Naive thymus-derived CD4-positive, alpha-beta T cell (primary cell): ENCODE data around the gene MAN1A1. TPM values are rescaled to one million over a fixed set of nuclear protein-coding genes. Genes with fewer than 3 reads are reported as not detected.
A peak's percentile ranks its signal among the peaks of the same experiment; 100 is the strongest.

Source experiments
- ATAC-seq: fragments of 150-1000 bp; cut with Tn5 transposase; 2 replicates; pipeline ENCODE4 v1.10.0; 2021; ENCODE audit warnings: mild to moderate bottlenecking, moderate library complexity
- CTCF ChIA-PET: fragments of 350-600 bp; sonication (Branson Sonifier 250); formaldehyde crosslinking; loops from one replicate; lab custom pipeline; 2021; ENCODE audit warnings: antibody characterized with exemption; lab: Charles Lee
- POLR2A ChIA-PET: fragments of 350-600 bp; sonication (Branson Sonifier 250); formaldehyde crosslinking; loops from one replicate; lab custom pipeline; 2021; ENCODE audit warnings: antibody characterized with exemption, inconsistent platforms; lab: Charles Lee
- DNase-seq, 9 donors: peaks; one replicate each; pipeline versions ENCODE4 v3.0.0 to v3.0.0-alpha.2; 2020 to 2022; ENCODE audit warnings: mixed read lengths in 1 of 9
- H3K27ac ChIP-seq: one replicate; pipeline ENCODE4 v1.7.0; 2013; ENCODE audit warnings: mild to moderate bottlenecking, low read depth, low read length, moderate library complexity
- H3K27me3 ChIP-seq, 2 donors: one replicate each; pipeline ENCODE4 v1.7.0; 2013; ENCODE audit warnings: low read length in 2 of 2, mild to moderate bottlenecking in 2 of 2, moderate library complexity in 2 of 2; ENCODE audit not compliant: control insufficient read depth in 2 of 2, insufficient read depth in 2 of 2
- H3K36me3 ChIP-seq, 3 experiments: 1 replicate in 2 of 3; 2 replicates in 1 of 3; pipeline ENCODE4 v1.7.0; 2013; ENCODE audit warnings: low read length in 3 of 3, mild to moderate bottlenecking in 3 of 3, moderate library complexity in 1 of 3; ENCODE audit not compliant: insufficient read depth in 3 of 3, control insufficient read depth in 2 of 3
- H3K4me1 ChIP-seq, 2 donors: one replicate each; pipeline ENCODE4 v1.7.0; 2013; ENCODE audit warnings: low read length in 2 of 2, mild to moderate bottlenecking in 2 of 2, moderate library complexity in 1 of 2; ENCODE audit not compliant: control insufficient read depth in 2 of 2, insufficient read depth in 2 of 2
- H3K4me3 ChIP-seq: 2 replicates; pipeline ENCODE4 v1.7.0; 2013; ENCODE audit warnings: mild to moderate bottlenecking, low read length
- H3K9me3 ChIP-seq, 3 experiments: 1 replicate in 2 of 3; 2 replicates in 1 of 3; pipeline ENCODE4 v1.7.0; 2013; ENCODE audit warnings: low read length in 3 of 3; ENCODE audit not compliant: control insufficient read depth in 2 of 3
- H3K27ac Mint-ChIP-seq, 9 donors: one replicate each; pipeline ENCODE4 v1.8.0; 2020 to 2022; ENCODE audit warnings: mixed read lengths in 9 of 9, mild to moderate bottlenecking in 8 of 9, moderate library complexity in 5 of 9, inconsistent platforms in 2 of 9
- H3K27me3 Mint-ChIP-seq, 5 donors: one replicate each; pipeline ENCODE4 v1.8.0; 2021 to 2022; ENCODE audit warnings: mixed read lengths in 5 of 5, mild to moderate bottlenecking in 1 of 5
- H3K36me3 Mint-ChIP-seq, 5 donors: one replicate each; pipeline ENCODE4 v1.8.0; 2020 to 2022; ENCODE audit warnings: mixed read lengths in 5 of 5, mild to moderate bottlenecking in 3 of 5, inconsistent platforms in 1 of 5
- H3K4me1 Mint-ChIP-seq, 7 donors: one replicate each; pipeline ENCODE4 v1.8.0; 2020 to 2022; ENCODE audit warnings: mixed read lengths in 7 of 7, mild to moderate bottlenecking in 3 of 7, inconsistent platforms in 1 of 7
- H3K4me3 Mint-ChIP-seq, 10 donors: one replicate each; pipeline ENCODE4 v1.8.0; 2020 to 2022; ENCODE audit warnings: mild to moderate bottlenecking in 10 of 10, mixed read lengths in 10 of 10, moderate library complexity in 6 of 10, inconsistent platforms in 2 of 10
- H3K9me3 Mint-ChIP-seq, 11 donors: one replicate each; pipeline ENCODE4 v1.8.0; 2020 to 2022; ENCODE audit warnings: mixed read lengths in 11 of 11, mild to moderate bottlenecking in 4 of 11, inconsistent platforms in 1 of 11, moderate library complexity in 1 of 11
- intact Hi-C, 2 donors: fragments of 100-400 bp; cut with micrococcal nuclease; formaldehyde crosslinking; loops; one replicate each; pipeline ENCODE4 v1.15.1; 2023
- polyA plus RNA-seq, 2 donors: library from polyadenylated mRNA; unstranded; fragments of 300-500 nt; fragmentation: Illumina TruSeq; gene quantifications; one replicate each; pipeline ENCODE4 v1.2.3, GENCODE V29; 2021
- total RNA-seq, 6 experiments: library from RNA in 5 of 6; stranded (reverse) in 5 of 6; gene quantifications; 1 replicate in 5 of 6; 2 replicates in 1 of 6; pipeline ENCODE4 v1.2.3 and lab custom pipeline; 2021 to 2026

The MAN1A1 gene
- total and polyA plus RNA-seq, 7 experiments from 2014 or later = 5.4 to 22.3 (median 8.4) TPM

DNA sequence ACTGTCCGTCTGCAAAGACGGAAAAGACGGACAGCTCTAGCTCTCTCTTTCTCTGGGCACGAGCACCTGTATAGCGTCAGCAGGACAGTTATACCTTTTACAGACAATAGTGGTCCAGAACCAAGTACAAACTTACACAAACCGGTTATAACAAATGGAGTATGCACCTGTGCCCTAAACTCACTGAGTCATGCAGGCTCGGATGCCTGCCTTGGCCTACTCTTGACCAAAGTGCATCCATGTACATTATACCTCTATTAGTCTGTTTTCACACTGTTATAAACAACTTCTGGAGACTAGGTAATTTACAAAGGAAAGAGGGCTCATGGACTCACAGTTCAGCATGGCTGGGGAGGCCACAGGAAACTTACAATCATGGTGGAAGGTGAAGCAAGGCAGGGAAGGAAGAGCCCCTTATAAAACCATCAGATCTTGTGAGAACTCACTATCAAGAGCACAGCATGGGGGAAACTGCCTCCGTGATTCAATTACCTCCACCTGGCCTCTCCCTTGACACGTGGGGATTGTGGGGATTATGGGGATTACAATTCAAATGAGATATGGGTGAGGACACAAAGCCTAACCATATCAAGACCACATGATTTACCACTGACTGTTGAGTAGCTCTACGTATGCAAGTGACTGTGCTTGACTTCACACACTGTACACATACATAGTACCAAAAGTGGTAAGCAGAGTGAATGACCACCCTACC is 23.1 kb downstream of the MAN1A1 start:
- intact Hi-C loops = no loop called here
- H3K4me3 Mint-ChIP-seq = no peak overlapping the region
- no peaks in the 10 kb centered on the region for H3K9me3 Mint-ChIP-seq
- no peaks in the 10 kb centered on the region for H3K27me3 Mint-ChIP-seq
- no peak for DNase-seq
- H3K4me1 Mint-ChIP-seq = peaks cover 16 to 45% (median 18%) of the 10 kb centered on the region in 7 donors
- H3K36me3 ChIP-seq = no peaks in the 10 kb centered on the region
- peaks cover 12 to 17% of the 10 kb centered on the region in 2 donors for H3K4me1 ChIP-seq
- ChIA-PET CTCF (no interaction called here), POLR2A (no interaction called here)
- ATAC-seq = no peak
- H3K36me3 Mint-ChIP-seq = peaks cover 0 to 23% (median 0%) of the 10 kb centered on the region in 5 donors
- no peak overlapping the region for H3K4me3 ChIP-seq
- no peaks in the 10 kb centered on the region for H3K9me3 ChIP-seq
- H3K27me3 ChIP-seq = no peaks in the 10 kb centered on the region
- no peak overlapping the region for H3K27ac ChIP-seq
- H3K27ac Mint-ChIP-seq = peak overlapping the region in 1 of 9 donors; percentile 65

DNA sequence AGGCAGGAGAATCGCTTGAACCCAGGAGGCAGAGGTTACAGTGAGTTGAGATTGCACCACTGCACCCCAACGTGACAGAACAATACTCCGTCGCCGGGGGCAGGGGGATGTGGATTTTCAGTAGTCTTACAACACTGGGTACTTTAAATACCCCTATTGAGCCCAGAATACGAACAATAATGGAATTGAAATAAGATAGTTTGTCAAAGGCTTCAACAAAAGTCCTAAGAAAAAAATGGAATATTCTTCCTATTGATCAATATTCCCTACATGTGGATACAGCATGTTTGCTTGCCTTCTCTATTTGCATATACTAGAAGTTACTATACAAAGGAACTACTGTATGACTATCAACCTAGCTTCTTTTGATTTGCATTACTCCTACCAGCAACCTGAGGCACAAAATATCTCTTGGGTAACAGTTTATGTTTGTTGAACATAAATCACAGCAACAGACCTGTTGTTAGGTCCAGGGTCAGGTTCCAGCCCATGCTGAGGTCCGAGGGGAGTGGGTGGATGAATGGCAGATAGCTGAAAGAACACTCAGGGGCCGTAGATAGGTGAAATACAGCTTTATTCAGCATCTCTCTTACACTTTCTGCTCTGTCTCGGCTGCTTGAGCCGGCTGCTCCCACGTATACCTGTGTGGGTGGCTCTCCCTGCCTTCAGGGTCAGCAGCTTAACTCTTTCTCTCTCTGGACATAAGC is 23.8 kb downstream of the MAN1A1 start:
- Mint-ChIP-seq H3K4me1 (peaks cover 16 to 48% (median 18%) of the 10 kb centered on the region in 7 donors), H3K36me3 (peaks cover 0 to 21% (median 0%) of the 10 kb centered on the region in 5 donors), H3K27me3 (no peaks in the 10 kb centered on the region), H3K9me3 (no peaks in the 10 kb centered on the region), H3K4me3 (no peak overlapping the region), H3K27ac (peak overlapping the region in 1 of 9 donors; percentile 65)
- intact Hi-C loops = no loop called here
- no peaks in the 10 kb centered on the region for H3K36me3 ChIP-seq
- POLR2A ChIA-PET = no interaction called here
- no peaks in the 10 kb centered on the region for H3K9me3 ChIP-seq
- no peaks in the 10 kb centered on the region for H3K27me3 ChIP-seq
- H3K4me3 ChIP-seq = no peak overlapping the region
- H3K27ac ChIP-seq = no peak overlapping the region
- peaks cover 12 to 17% of the 10 kb centered on the region in 2 donors for H3K4me1 ChIP-seq
- ATAC-seq (no peak), DNase-seq (no peak)
- CTCF ChIA-PET = no interaction called here

DNA sequence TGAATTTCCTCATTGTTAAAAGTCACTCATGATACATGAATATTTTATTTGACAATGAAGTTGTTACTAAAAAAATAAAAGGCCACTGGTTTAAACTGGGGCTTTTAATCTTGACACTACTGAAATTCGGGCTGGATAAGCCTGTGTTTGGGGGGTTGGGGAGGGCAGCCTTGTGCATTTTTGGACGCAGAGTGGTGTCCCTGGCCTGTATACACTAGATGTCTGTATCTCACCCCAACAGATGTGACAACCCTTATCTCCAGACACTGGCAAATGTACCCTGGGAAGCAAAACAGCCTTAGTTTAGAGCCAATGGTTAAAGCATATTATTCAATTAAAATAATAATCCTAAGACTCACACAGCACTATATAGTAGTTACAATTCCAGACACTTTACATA is 24.8 kb downstream of the MAN1A1 start:
- peaks cover 12 to 17% of the 10 kb centered on the region in 2 donors for H3K4me1 ChIP-seq
- no peak overlapping the region for H3K4me3 Mint-ChIP-seq
- no peaks in the 10 kb centered on the region for H3K36me3 ChIP-seq
- H3K27me3 Mint-ChIP-seq = no peaks in the 10 kb centered on the region
- H3K9me3 Mint-ChIP-seq = no peaks in the 10 kb centered on the region
- no peak overlapping the region for H3K4me3 ChIP-seq
- no peak for DNase-seq
- H3K27ac ChIP-seq = no peak overlapping the region
- peaks cover 16 to 39% (median 18%) of the 10 kb centered on the region in 7 donors for H3K4me1 Mint-ChIP-seq
- ChIA-PET POLR2A (no interaction called here), CTCF (no interaction called here)
- H3K9me3 ChIP-seq = no peaks in the 10 kb centered on the region
- intact Hi-C loops = no loop called here
- peaks cover 0 to 11% (median 0%) of the 10 kb centered on the region in 5 donors for H3K36me3 Mint-ChIP-seq
- no peaks in the 10 kb centered on the region for H3K27me3 ChIP-seq
- no peak overlapping the region for H3K27ac Mint-ChIP-seq
- no peak for ATAC-seq

DNA sequence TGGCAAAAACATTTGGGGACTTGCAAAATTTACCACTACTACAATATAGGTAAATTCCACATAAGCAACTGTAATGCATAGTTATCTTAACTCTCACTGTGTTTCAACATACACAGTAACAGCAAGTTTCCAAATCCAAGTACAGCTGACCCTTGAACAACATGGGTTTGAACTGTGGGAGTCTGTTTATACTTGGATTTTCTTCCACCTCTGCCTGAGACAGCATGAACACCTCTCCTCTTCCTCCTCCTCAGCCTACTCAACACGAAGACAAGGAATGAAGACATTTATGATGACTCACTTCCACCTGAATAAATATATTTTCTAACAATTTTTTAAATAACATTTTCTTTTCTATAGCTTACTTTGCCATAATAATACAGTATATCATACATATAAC is 25.6 kb downstream of the MAN1A1 start:
- ChIA-PET CTCF (no interaction called here), POLR2A (no interaction called here)
- H3K9me3 ChIP-seq = no peaks in the 10 kb centered on the region
- no peaks in the 10 kb centered on the region for H3K27me3 ChIP-seq
- H3K36me3 ChIP-seq = no peaks in the 10 kb centered on the region
- no peak overlapping the region for H3K4me3 ChIP-seq
- peaks cover 16 to 36% (median 18%) of the 10 kb centered on the region in 7 donors for H3K4me1 Mint-ChIP-seq
- H3K36me3 Mint-ChIP-seq = peaks cover 0 to 11% (median 0%) of the 10 kb centered on the region in 5 donors
- no peak overlapping the region for H3K4me3 Mint-ChIP-seq
- DNase-seq (no peak), ATAC-seq (no peak)
- no peak overlapping the region for H3K27ac ChIP-seq
- no peak overlapping the region for H3K27ac Mint-ChIP-seq
- no peaks in the 10 kb centered on the region for H3K9me3 Mint-ChIP-seq
- intact Hi-C loops = loop anchor here in 1 of 2 donors (2.0 kb wide), 1 partner anchor 13 kb away; no protein-coding TSS in a partner anchor
- no peaks in the 10 kb centered on the region for H3K27me3 Mint-ChIP-seq
- peaks cover 12 to 17% of the 10 kb centered on the region in 2 donors for H3K4me1 ChIP-seq

DNA sequence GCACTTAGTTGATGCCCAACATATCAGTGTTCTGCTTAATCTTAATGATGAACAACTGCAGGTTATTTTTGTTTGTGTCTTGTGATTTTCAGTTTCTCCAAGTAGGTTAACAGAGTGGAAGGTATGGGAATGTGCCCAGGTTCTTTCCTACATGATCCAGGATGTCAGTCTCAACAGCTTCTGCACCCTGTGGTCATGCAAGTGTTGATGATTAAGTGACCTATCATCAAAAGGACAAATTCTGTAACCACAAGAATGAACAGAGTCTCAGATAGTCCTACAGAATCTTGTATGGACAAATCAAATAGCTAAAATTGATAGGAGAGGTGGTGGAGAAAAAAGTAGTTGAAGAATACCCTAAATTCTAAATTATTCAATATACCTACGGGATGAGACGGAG is 26.1 kb downstream of the MAN1A1 start:
- Mint-ChIP-seq H3K36me3 (peaks cover 0 to 12% (median 0%) of the 10 kb centered on the region in 5 donors), H3K4me1 (peaks cover 16 to 37% (median 18%) of the 10 kb centered on the region in 7 donors), H3K27me3 (no peaks in the 10 kb centered on the region), H3K9me3 (no peaks in the 10 kb centered on the region), H3K4me3 (no peak overlapping the region), H3K27ac (peak overlapping the region in 2 of 9 donors; percentile 12 to 23)
- POLR2A ChIA-PET = interaction anchor here (1.1 kb wide), 1 partner anchor 9 kb away, joined by 3 read pairs; no protein-coding TSS in a partner anchor
- Histone ChIP-seq H3K4me3 (no peak overlapping the region), H3K36me3 (no peaks in the 10 kb centered on the region), H3K27me3 (no peaks in the 10 kb centered on the region), H3K9me3 (no peaks in the 10 kb centered on the region), H3K27ac (no peak overlapping the region), H3K4me1 (peaks cover 12 to 17% of the 10 kb centered on the region in 2 donors)
- CTCF ChIA-PET = no interaction called here
- intact Hi-C loops = loop anchor here in 1 of 2 donors (2.0 kb wide), 1 partner anchor 13 kb away; no protein-coding TSS in a partner anchor
- DNase-seq = no peak
- ATAC-seq = no peak

DNA sequence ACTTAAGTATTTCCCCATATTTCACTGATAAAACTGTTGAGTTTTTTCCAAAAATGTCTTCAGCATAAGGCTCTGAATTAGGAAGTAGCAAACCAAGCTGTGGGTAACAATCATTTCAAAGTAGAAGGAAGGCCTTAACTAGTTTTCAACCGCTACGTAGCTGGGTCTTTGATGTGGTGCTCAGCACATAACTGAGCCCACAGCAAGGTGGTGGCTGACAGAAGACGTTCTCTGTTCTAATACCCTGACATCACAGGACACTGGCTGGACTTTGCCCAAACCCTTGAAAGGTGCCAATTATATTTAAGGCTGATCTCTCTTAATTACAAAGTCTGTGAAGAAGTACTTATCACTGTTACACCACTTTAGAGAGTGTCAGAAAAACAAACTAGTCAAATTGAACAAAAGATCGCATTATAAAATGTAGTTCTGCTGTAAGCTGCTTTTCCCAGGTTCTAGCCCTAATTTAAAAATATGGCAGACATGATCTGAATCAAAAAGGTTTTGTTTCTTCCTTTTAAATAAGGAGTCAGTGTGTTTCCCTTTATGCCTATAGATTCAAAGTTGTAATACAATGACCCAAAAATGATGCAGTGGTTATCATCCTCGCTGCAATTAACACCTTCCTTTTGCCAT is 26.7 kb downstream of the MAN1A1 start:
- intact Hi-C loops = loop anchor here (1.0 to 2.0 kb wide), 3 partner anchors 9 to 25 kb away; no protein-coding TSS in a partner anchor
- Mint-ChIP-seq H3K27ac (peak overlapping the region in 7 of 9 donors; percentile 16 to 78 (median 31)), H3K4me1 (peaks cover 16 to 37% (median 18%) of the 10 kb centered on the region in 7 donors), H3K27me3 (no peaks in the 10 kb centered on the region), H3K9me3 (no peaks in the 10 kb centered on the region), H3K4me3 (peak overlapping the region in 8 of 10 donors; percentile 3 to 70 (median 44)), H3K36me3 (peaks cover 0 to 15% (median 0%) of the 10 kb centered on the region in 5 donors)
- H3K36me3 ChIP-seq = no peaks in the 10 kb centered on the region
- no peaks in the 10 kb centered on the region for H3K27me3 ChIP-seq
- H3K4me1 ChIP-seq = peaks cover 12 to 17% of the 10 kb centered on the region in 2 donors
- ChIA-PET CTCF (no interaction called here), POLR2A (interaction anchor here (1.1 kb wide), 1 partner anchor 8 kb away, joined by 3 read pairs; no protein-coding TSS in a partner anchor)
- ATAC-seq = peak; percentile 90
- no peak overlapping the region for H3K27ac ChIP-seq
- H3K9me3 ChIP-seq = no peaks in the 10 kb centered on the region
- DNase-seq = peak in 7 of 9 donors; percentile 37 to 68 (median 53)
- no peak overlapping the region for H3K4me3 ChIP-seq
